ENCODE results near the gene RIMBP2.
"Not testable (repeated sequence)": the region's sequence is repeated elsewhere in the genome, so short reads cannot be mapped to it uniquely, and the experiment has no call there.

Gene RIMBP2

DNA sequence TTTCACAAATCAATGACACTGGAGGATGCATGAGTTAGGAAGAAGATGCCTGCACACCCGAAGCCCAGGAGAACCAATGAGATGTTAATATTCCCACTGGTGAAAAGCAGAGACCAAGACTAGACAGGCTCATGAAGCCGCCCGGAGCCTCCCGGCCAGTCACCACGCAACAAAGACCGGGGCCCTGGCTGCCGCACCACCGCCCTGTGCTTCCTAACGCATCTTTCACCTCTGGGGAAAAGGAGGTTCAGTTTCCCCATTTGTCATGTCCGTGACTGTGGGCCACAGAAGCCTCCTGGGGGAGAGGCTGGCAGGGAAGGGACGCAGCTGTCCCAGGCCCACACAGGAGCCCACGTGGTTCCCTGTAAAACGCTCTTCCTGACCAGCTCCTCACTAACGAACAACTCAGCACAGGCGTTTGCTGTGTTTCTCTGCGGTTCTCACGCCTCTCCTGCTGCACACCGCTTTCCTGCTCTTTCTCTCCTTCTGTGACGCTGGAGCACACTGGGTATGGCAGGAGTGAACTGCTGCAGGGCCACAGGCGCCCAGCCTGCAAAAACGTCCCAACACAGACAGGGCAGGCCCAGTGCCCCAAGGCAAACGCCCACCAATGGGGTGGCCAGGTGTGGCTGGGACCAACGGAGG, 10.8 kb downstream of the RIMBP2 start:
- DNase-seq, result no peak

DNA sequence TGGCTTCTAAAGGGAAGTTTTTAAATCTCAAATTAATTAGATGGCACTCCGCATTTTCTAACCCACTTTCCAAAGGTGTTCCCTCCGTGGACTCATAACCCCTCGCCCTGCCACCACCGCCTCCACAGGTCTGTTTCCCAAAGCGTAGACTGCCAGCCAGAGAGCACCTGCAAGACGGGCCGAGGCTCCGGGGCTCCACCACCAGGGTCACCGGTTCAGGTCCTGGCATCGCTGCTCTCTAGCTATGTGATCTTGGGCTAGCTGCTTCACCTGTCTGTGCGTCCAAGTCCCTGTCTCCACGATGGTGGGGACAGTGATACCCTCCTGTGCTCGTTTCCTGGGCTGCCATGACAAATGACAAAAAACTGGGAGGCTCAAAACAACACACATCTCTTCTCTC, 11.5 kb downstream of the RIMBP2 start:
- no peak for DNase-seq

GRCh38 chr12:130703733-130704375, 12.2 kb downstream of the RIMBP2 start:
- DNase-seq, result no peak

GRCh38 chr12:130702966-130703732, 12.9 kb downstream of the RIMBP2 start:
- DNase-seq, result no peak

GRCh38 chr12:130701402-130701744, 14.7 kb downstream of the RIMBP2 start:
- no peak for DNase-seq

DNA sequence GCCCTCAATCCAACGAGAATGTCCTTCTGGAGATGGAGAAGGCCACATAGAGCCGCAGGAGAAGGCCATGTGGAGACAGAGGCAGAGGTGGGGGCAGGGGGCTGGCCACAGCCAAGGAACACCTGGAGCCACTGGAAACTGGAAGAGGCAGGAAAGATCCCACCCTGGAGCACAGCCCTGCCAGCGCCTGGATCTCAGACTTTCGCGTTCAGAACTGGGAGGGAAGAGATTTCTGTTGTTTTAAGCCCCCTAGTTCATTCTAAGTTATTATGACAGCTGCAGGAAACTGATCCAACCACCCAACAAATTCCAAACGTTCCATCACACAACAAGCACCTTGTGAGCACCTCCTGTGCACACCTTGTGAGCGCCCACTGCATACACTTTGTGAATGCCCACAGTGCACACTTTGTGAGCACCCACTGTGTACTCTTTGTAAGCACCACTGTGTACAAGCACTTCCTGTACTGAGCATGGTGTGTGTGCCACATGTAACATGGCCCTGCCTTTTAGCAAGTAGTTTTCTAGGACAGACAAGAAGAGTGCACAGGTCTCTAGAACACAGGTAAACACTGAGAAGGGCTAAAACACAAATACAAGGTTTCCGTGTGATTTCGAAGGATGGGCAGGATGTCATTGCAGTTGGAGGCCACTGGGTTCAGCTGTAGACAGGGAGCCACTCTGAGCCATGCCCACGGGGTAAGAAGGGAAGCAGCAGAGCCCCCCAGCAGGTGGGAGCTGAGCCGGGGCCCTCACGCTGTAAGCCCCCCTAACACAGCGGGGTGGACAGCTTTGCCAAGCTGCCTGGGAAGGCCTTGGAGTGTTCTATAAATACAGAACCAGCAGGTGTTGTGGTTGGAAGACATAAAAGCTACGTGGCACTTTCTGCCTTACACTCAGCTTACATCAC, 15.4 kb downstream of the RIMBP2 start:
- DNase-seq, result no peak

- DNase-seq, result no peak
Observed at GRCh38 chr12:130698106-130698505, 18.0 kb downstream of the RIMBP2 start.

DNA sequence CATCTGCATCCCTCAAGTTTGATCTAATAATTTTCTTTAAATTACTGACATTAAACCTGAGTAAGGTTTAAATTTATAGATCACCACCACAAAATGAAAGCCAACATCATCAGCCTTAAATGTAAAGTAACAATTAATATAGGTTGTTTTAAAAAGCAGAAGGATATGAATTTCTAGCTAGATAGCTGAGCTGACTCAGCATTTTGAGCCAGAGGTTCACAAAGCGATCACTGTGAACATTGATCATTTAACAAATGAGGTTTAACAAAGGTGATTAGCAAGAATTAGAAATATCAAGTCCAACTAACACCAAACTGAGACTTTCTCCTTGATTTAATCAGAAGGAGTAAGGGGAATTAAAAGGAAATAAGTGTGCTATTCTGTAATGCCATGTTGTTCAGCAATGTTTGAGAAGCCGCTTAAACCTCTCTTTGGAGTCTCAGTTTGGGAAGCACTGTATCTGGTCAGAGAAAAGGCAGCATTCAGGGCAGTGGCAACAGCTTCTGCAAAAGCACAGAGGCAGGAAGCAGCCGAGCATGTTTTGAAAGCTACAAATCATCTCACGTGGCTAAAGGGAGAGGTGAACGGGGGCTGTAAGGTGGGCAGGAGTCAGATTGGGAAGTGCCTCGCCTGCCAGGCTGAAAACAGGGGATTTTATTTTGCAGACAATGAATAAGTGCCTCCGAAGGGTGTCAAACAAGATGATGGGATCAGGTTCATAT, 19.6 kb downstream of the RIMBP2 start:
- no peak for DNase-seq

GRCh38 chr12:130695061-130695460, 21.0 kb downstream of the RIMBP2 start:
- no peak for DNase-seq

- DNase-seq, result no peak
Observed at GRCh38 chr12:130689408-130690405, 26.4 kb downstream of the RIMBP2 start.

- DNase-seq, result not testable (repeated sequence)
Observed at GRCh38 chr12:130688999-130689398, 27.1 kb downstream of the RIMBP2 start.

DNA sequence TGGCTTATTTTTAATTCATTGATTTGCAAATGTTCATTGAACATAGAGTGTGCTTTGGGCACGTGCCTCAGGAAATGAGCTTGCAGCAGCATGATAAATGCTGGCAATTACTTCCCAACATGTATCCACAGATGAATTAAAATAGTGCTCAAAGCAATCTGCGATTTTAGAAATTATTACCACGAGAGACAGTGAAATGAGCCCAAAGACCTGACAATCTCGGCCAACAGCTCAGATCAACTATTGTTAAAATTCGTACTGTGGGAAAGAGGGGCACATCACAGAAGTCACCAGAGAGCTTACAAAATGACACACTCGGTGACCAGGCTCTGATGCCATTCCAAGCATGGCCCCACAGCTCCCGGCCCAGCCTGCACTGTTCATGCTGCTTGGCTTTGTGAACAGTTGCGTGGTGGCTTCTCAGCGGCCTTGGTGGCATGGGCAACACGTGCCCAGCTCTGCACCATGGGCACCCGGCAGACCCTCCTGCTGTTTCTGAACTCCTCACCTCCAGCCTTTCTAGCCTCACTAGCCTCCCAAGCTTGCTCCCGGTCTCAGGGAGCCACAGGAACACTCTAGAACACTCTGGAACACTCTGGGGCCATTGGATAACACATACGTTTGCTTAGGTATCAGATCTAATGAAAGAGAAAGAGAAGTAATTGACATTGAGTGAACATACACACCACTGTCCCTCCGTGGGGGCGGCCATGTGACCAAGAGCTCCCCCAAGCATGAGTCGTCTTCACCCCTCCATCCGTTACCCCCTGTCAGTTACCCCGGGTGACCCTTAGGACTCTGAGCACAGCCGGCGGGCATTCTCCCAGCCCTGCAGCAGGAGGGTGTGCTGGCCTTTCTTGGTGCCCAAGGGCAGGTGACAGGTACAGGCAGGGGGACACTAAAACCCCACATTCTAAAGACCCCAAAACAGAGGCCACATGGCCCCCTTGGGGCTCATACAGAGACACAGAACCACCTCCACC, 28.0 kb downstream of the RIMBP2 start:
- DNase-seq, result no peak

DNA sequence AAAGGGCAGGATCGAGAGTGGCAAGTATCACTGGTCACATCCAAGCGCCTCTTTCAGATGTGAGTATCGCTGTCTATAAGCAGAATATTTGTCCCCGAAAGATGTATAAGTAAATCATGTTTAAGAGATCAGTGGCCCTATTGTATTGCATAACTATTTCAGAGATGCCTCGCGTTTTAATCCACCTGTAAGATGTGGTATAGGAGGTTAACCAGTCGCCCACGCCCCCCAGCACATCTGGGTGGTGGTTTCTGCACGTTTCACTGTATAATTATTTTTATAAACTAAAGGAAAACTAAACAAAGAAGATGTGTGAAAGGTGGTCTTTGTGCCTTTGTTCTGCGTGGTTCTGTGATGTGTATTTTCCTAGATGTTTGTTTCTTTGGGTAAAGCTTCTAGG, 28.9 kb downstream of the RIMBP2 start:
- DNase-seq, result no peak

GRCh38 chr12:130686511-130686991, 29.5 kb downstream of the RIMBP2 start:
- DNase-seq, result no peak

DNA sequence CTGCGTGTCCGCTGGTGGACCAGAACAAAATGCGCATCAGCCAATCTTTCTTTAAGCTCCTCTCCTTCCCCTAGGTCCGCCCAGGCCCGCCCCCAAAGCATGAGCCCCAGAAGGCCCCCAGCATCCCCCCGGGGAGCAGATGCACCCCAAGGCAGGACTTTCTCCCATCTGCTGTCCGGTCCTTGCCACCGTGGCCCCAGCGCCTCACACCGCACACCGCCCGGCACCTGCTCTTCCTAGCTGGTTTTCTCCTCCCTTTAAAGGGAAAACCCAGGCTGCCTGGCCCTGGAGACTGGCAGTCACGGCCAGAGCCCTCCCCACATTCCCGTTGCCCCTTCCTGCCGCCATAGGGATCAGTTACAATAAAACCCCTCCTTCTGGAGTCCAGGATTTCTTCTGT, 30.2 kb downstream of the RIMBP2 start:
- no peak for DNase-seq

DNA sequence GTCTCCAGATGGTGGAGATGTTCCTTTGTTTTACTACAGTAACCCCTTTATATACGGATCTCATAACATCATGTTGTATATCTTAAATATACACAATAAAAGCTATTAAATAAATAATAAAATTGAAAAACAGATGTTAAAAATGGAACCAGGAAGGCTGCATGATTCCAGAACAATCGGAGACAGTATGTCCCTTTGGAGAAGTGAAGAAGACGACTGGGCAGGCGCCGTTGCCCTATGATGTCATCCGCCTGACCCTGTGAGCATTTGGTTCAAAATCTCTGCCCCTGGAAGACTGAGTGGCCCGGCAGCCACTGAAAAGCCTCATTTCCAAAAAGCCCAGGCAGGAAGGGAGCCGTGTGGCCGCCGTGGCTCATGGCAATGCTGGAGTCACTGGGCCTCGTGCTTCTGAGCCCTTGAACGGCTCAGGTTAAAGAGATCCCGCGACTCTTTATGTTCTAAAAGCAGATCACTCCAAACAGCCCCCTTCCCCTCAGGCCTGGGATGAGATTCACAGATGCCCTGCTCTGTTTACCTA, 30.8 kb downstream of the RIMBP2 start:
- DNase-seq, result no peak

DNA sequence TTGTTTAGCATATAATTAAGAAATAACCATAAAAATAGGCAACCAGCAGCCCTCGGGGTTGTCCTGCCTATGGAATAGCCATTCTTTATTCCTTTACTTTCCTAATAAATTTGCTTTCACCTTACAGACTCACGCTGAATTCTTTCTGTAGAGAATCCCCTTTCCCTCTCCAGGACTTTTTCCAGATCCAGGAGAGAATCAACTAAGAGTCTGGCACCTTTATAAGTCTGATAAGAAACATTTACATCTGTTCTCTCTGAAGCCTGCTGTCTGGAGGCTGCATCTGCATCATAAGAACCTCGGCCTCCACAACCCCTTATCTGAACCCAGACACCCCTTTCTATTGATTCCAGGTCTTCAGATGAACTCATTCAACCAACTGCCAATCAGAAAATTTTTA, 32.3 kb downstream of the RIMBP2 start:
- no peak for DNase-seq

GRCh38 chr12:130683080-130683479, 33.0 kb downstream of the RIMBP2 start:
- no peak for DNase-seq

GRCh38 chr12:130680451-130680990, 35.6 kb downstream of the RIMBP2 start:
- DNase-seq, result no peak
